PC-9 (cell line): ENCODE measurements around the gene TLE5. TPM values are rescaled to one million over a fixed set of nuclear protein-coding genes. Genes with fewer than 3 reads are reported as not detected.

Experiments used
- BruUV-seq: library from RNA; stranded (reverse); fragments of 400-500 nt; replicated peaks from 2 replicates; lab custom pipeline; 2021; lab: Mats Ljungman, UMichigan
- CTCF ChIA-PET: fragments of 300-600 bp; sonication (Branson Sonifier 250); formaldehyde crosslinking; loops from one replicate; lab custom pipeline; 2022; ENCODE audit warnings: antibody characterized with exemption; lab: Charles Lee
- POLR2A ChIA-PET: fragments of 300-600 bp; sonication (Branson Sonifier 250); formaldehyde crosslinking; loops from one replicate; lab custom pipeline; 2022; ENCODE audit warnings: antibody characterized with exemption; ENCODE audit not compliant: unreplicated experiment; lab: Charles Lee
- DNase-seq, 2 experiments: peaks; one replicate each; pipeline versions ENCODE4 v3.0.0 to v3.0.0-alpha.2; 2015 to 2022; ENCODE audit warnings: mixed read lengths in 1 of 2
- H2AFZ ChIP-seq: fragments of 200-600 bp; sonication (generic); 2 replicates; pipeline ENCODE4 v1.8.1; 2017; ENCODE audit warnings: antibody characterized with exemption
- H3F3A ChIP-seq: fragments of 200-600 bp; sonication (generic); 2 replicates; pipeline ENCODE4 v1.8.1; 2017; ENCODE audit warnings: antibody characterized with exemption, mild to moderate bottlenecking, low read depth; ENCODE audit not compliant: insufficient read depth
- H3K27ac ChIP-seq: fragments of 200-600 bp; sonication (generic); 2 replicates; pipeline ENCODE4 v1.6.1; 2016; ENCODE audit warnings: mixed run types
- H3K27me3 ChIP-seq: fragments of 200-600 bp; sonication (generic); 2 replicates; pipeline ENCODE4 v1.6.1; 2016; ENCODE audit warnings: low read depth, mixed run types; ENCODE audit not compliant: insufficient read depth
- H3K36me3 ChIP-seq: fragments of 200-600 bp; sonication (generic); 2 replicates; pipeline ENCODE4 v1.6.1; 2016; ENCODE audit warnings: low read depth, mixed run types
- H3K4me1 ChIP-seq: fragments of 200-600 bp; sonication (generic); replicated peaks from 2 replicates; pipeline ENCODE4 v1.6.1; 2016; ENCODE audit warnings: mixed run types; ENCODE audit not compliant: insufficient read depth
- H3K4me2 ChIP-seq: fragments of 200-600 bp; sonication (generic); 2 replicates; pipeline ENCODE4 v1.6.1; 2017; ENCODE audit warnings: mixed run types
- H3K4me3 ChIP-seq: fragments of 200-600 bp; sonication (generic); 2 replicates; pipeline ENCODE4 v1.6.1; 2016; ENCODE audit warnings: mixed run types
- H3K79me2 ChIP-seq: fragments of 200-600 bp; sonication (generic); 2 replicates; pipeline ENCODE4 v1.6.1; 2017; ENCODE audit warnings: low read depth, mixed run types
- H3K9me2 ChIP-seq: fragments of 200-600 bp; sonication (generic); 2 replicates; pipeline ENCODE4 v1.8.1; 2017; ENCODE audit warnings: mild to moderate bottlenecking; ENCODE audit not compliant: insufficient read depth
- H3K9me3 ChIP-seq: fragments of 200-600 bp; sonication (generic); 2 replicates; pipeline ENCODE4 v1.8.1; 2016; ENCODE audit warnings: low read depth; ENCODE audit not compliant: insufficient read depth
- H4K20me1 ChIP-seq: fragments of 200-600 bp; sonication (generic); 2 replicates; pipeline ENCODE4 v1.8.1; 2017; ENCODE audit not compliant: insufficient read depth
- CTCF ChIP-seq: fragments of 200-600 bp; sonication (generic); conservative IDR thresholded peaks from 2 replicates; pipeline ENCODE4 v1.6.1; 2017; ENCODE audit warnings: mixed run types, antibody characterized with exemption, mild to moderate bottlenecking, moderate library complexity
- EZH2 ChIP-seq: fragments of 200-600 bp; sonication (generic); IDR thresholded peaks from 2 replicates; pipeline ENCODE4 v1.8.0; 2017; ENCODE audit warnings: antibody characterized with exemption, low read depth
- intact Hi-C: fragments of 100-400 bp; cut with micrococcal nuclease; formaldehyde crosslinking; loops from one replicate; pipeline ENCODE4 v1.10.0; 2022; ENCODE audit not compliant: unreplicated experiment
- total RNA-seq: library from RNA; stranded (reverse); gene quantifications from 2 replicates; pipeline ENCODE4 v1.2.3, GENCODE V29; 2021

The TLE5 gene
- total RNA-seq, 1 experiment from 2014 or later, result 217 TPM

GRCh38 chr19:3031607-3031867 lies 30.8 kb downstream of the TLE5 start:
- DNase-seq, result no peak
- Histone ChIP-seq H3K9me2 (no peaks in the 10 kb centered on the region), H3K4me1 (peaks cover 8% of the 10 kb centered on the region; the same call in 1 of the 2 replicates), H3K27me3 (no peaks in the 10 kb centered on the region), H3F3A (peaks cover 7% of the 10 kb centered on the region; the same call in 1 of the 2 replicates), H3K9me3 (no peaks in the 10 kb centered on the region), H3K79me2 (no peaks in the 10 kb centered on the region), H2AFZ (no peak overlapping the region), H3K4me3 (no peak overlapping the region), H3K4me2 (no peak overlapping the region), H3K27ac (no peak overlapping the region), H3K36me3 (no peaks in the 10 kb centered on the region), H4K20me1 (no peaks in the 10 kb centered on the region)
- TF ChIP-seq CTCF (no peak), EZH2 (no peak)
- intact Hi-C loops, result no loop called here
- CTCF ChIA-PET, result no interaction called here
- BruUV-seq, result no TSS peak
- POLR2A ChIA-PET, result no interaction called here

- BruUV-seq, result no TSS peak
Measured at GRCh38 chr19:3029065-3029923, 33.0 kb downstream of the TLE5 start, which contains the start of gene TLE2. Gene TLE2, minus strand, starts transcription at chr19:3029280. Its CDS starts 376 bp downstream, at chr19:3028904.

More at GRCh38 chr19:3029065-3029923, 33.0 kb downstream of the TLE5 start, which contains the start of gene TLE2:
- Histone ChIP-seq H4K20me1 (no peaks in the 10 kb centered on the region), H3K36me3 (no peaks in the 10 kb centered on the region), H3K4me2 (peak within 1 kb of the TSS; percentile 84), H3K79me2 (no peaks in the 10 kb centered on the region), H3K9me3 (no peaks in the 10 kb centered on the region), H3K27me3 (no peaks in the 10 kb centered on the region), H3F3A (no peaks in the 10 kb centered on the region), H2AFZ (peak within 1 kb of the TSS; percentile 71), H3K27ac (no peak within 1 kb of the TSS), H3K4me1 (0 out of 2 replicates have a peak, but pooled peaks cover 2% of the 10 kb centered on the region), H3K9me2 (no peaks in the 10 kb centered on the region), H3K4me3 (peak within 1 kb of the TSS; percentile 60)
- TF ChIP-seq EZH2 (no peak), CTCF (no peak)
- no peak for DNase-seq
- intact Hi-C loops, result no loop called here
- POLR2A ChIA-PET, result no interaction called here
- CTCF ChIA-PET, result no interaction called here
